ENCODE results near the gene TMEM128. TPM values are rescaled to one million over a fixed set of nuclear protein-coding genes. Genes with fewer than 3 reads are reported as not detected.

TMEM128 gene
- total RNA-seq, 2 donors from 2014 or later, result 16.9 to 18.7 TPM

DNA sequence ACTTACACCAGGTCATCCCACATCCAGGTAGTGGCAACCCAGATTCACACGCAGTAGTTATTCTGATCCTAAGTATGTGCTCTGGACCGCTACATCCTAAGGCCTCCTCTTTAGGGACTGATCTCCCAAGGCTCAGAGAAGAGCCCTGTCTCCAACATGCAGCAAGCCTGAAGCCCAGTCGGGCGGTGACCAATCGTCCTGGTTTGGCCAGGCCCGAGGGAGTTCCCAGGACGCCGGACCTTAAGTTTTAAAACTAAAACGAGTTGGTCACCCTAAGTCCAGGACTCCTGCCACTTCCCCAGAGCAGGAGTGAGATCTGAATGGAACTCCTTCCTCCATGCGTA, 41.5 kb upstream of the TMEM128 start:
- Histone ChIP-seq H3K9me3 (no peaks in the 10 kb centered on the region), H3K4me3 (peak overlapping the region; percentile 97), H3K27me3 (no peaks in the 10 kb centered on the region), H3K27ac (peak overlapping the region; percentile 78), H3K9ac (ENCODE audit: low read depth in 2 of 2, low read length in 2 of 2) (peak overlapping the region; percentile 65 to 85), H3K36me3 (no peaks in the 10 kb centered on the region), H3K4me1 (peaks cover 16% of the 10 kb centered on the region)
- DNase-seq, result no peak
- TF ChIP-seq, protein P1, sequence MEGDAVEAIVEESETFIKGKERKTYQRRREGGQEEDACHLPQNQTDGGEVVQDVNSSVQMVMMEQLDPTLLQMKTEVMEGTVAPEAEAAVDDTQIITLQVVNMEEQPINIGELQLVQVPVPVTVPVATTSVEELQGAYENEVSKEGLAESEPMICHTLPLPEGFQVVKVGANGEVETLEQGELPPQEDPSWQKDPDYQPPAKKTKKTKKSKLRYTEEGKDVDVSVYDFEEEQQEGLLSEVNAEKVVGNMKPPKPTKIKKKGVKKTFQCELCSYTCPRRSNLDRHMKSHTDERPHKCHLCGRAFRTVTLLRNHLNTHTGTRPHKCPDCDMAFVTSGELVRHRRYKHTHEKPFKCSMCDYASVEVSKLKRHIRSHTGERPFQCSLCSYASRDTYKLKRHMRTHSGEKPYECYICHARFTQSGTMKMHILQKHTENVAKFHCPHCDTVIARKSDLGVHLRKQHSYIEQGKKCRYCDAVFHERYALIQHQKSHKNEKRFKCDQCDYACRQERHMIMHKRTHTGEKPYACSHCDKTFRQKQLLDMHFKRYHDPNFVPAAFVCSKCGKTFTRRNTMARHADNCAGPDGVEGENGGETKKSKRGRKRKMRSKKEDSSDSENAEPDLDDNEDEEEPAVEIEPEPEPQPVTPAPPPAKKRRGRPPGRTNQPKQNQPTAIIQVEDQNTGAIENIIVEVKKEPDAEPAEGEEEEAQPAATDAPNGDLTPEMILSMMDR (IDR thresholded peaks at IDR 0.05), result no peak
- intact Hi-C loops (cut with DNase I), result loop anchor here (5.0 kb wide), 1 partner anchor 42 kb away; the partner anchor contains the start of gene TMEM128

DNA sequence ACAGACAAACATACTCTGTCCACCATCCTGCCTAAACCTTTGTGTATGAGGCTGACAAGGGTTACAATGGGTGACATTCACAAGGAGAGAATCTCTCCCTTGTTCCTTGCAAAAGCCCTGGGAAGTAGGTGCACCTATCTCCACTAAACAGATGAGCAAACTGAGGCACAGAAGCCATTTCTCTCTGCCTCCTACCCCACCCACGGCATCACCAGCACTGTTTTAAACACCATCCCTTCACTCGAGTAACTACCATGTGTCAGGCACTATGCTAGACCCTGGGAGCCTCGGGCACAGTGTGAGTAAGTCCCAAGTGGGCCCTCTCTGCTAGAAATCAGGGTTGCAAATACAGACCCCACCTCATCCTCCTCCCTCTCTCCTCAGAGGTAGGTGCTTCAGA, 41.0 kb upstream of the TMEM128 start:
- H3K4me3 ChIP-seq, result peak overlapping the region; percentile 97

DNA sequence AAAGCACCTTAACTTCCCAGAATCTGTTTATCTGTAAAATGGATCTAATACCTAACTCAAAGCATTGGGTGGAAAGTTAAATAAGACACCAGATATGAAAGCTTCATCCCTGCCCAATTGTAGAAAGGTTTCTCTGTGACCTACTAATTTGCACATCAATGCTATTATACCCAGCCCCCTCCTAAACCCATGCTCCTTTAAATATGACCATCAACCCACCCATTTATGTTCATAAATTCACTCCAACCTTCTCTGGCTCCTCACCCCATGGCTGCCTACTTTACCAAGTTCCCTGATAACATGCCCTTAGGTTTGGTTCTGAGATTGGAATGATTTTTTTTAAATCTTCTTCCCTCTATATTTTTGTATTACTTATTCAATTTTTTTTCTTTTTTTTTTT, 40.1 kb upstream of the TMEM128 start:
- Histone ChIP-seq H3K9me3 (no peaks in the 10 kb centered on the region), H3K27ac (no peak overlapping the region), H3K4me1 (peaks cover 16% of the 10 kb centered on the region), H3K4me3 (no peak overlapping the region), H3K27me3 (no peaks in the 10 kb centered on the region), H3K9ac (ENCODE audit: low read depth in 2 of 2, low read length in 2 of 2) (no peak overlapping the region), H3K36me3 (no peaks in the 10 kb centered on the region)
- TF ChIP-seq, protein P1 (IDR thresholded peaks at IDR 0.05), result no peak
- DNase-seq, result no peak
- intact Hi-C loops (cut with DNase I), result loop anchor here (5.0 kb wide), 1 partner anchor 41 kb away; the partner anchor contains the start of gene TMEM128

More for the DNA sequence above, 41.0 kb upstream of the TMEM128 start:
- TF ChIP-seq, protein P1 (IDR thresholded peaks at IDR 0.05), result no peak
- Histone ChIP-seq H3K36me3 (no peaks in the 10 kb centered on the region), H3K27me3 (no peaks in the 10 kb centered on the region), H3K4me1 (peaks cover 16% of the 10 kb centered on the region), H3K27ac (no peak overlapping the region), H3K9ac (ENCODE audit: low read depth in 2 of 2, low read length in 2 of 2) (peak overlapping the region; percentile 65 to 85), H3K9me3 (no peaks in the 10 kb centered on the region)
- intact Hi-C loops (cut with DNase I), result loop anchor here (5.0 kb wide), 1 partner anchor 42 kb away; the partner anchor contains the start of gene TMEM128
- DNase-seq, result no peak

DNA sequence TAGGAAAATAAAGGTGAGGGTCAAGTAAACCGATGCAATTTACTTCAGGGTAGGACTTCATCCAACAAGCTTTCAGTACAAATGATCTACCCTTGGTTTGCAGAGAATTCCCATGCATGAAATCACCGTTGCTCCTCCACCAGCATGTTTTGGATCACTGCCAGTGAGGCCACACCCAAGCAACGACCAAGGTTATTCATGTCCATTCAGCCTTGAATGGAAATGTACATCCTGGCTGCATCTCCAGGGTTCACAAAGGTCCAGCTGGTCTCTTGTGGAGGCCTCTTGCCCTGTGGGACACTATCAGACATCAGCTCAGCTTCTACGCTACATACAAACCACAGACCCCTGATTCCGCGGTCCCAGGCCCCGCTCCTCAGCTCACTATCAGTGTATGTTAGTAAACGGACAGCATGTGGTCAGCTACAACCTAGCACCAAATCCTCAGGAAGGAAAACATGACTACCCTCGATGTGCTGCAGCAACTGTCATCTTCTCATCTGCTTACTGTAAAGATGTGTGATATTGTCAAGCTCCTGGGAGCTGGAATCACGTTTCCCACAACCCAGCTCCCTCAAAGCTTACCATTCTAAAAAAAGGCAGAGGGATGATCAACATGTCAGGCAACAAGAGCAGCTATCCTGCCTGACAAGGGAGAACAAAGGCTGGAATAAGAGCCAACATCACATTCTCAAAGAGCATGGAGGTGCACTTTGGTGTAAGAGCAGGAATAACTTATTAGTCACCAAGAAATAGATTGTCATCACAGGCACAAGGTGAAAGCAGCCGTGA, 37.0 kb upstream of the TMEM128 start:
- intact Hi-C loops (cut with DNase I), result loop anchor here (5.0 kb wide), 1 partner anchor 38 kb away; the partner anchor contains the start of gene TMEM128
- Histone ChIP-seq H3K4me3 (no peak overlapping the region), H3K9me3 (no peaks in the 10 kb centered on the region), H3K27ac (no peak overlapping the region), H3K4me1 (peaks cover 8% of the 10 kb centered on the region), H3K36me3 (peaks cover 5% of the 10 kb centered on the region), H3K9ac (ENCODE audit: low read depth in 2 of 2, low read length in 2 of 2) (no peak overlapping the region), H3K27me3 (no peaks in the 10 kb centered on the region)
- TF ChIP-seq, protein P1 (IDR thresholded peaks at IDR 0.05), result no peak
- DNase-seq, result peak; percentile 71

DNA sequence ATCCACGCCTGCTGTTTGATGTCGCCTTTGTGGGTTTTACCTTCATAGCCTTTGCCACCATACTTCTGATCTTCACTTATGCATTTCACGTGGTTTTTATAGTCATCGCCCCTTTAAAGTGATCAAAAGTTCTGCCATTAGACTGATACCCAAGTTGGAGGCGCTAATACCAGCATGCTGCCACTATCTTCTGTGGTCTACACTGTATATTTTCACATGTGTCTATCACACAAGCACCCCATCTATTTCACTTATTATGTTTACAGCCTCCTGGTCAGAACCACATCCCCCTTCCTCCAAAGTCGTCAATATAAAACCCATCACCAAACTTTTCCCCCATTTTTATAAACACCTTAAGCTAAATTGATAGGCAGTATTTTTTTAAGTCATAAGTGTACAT, 33.8 kb upstream of the TMEM128 start:
- intact Hi-C loops (cut with DNase I), result no loop called here
- H3K4me3 ChIP-seq, result no peak overlapping the region
- no peak overlapping the region for H3K9ac ChIP-seq (ENCODE audit: low read depth in 2 of 2, low read length in 2 of 2)
- H3K9me3 ChIP-seq, result no peaks in the 10 kb centered on the region
- no peaks in the 10 kb centered on the region for H3K27me3 ChIP-seq
- DNase-seq, result no peak
- H3K27ac ChIP-seq, result no peak overlapping the region
- no peaks in the 10 kb centered on the region for H3K4me1 ChIP-seq
- peaks cover 13% of the 10 kb centered on the region for H3K36me3 ChIP-seq
- TF ChIP-seq, protein P1 (IDR thresholded peaks at IDR 0.05), result no peak

All from colonic mucosa (tissue), 4 donors.